C4-2B (cell line): ENCODE measurements around the gene GALR3.
"Not testable (repeated sequence)": the region's sequence is repeated elsewhere in the genome, so short reads cannot be mapped to it uniquely, and the experiment has no call there.

Experiments
- CTCF ChIP-seq: fragments of 450-650 bp; conservative IDR thresholded peaks from 2 replicates; pipeline ENCODE4 v1.5.1; 2017; ENCODE audit warnings: mild to moderate bottlenecking
- ZFX ChIP-seq: fragments of 450-650 bp; IDR thresholded peaks from 2 replicates; pipeline ENCODE4 v1.6.1; 2017

DNA sequence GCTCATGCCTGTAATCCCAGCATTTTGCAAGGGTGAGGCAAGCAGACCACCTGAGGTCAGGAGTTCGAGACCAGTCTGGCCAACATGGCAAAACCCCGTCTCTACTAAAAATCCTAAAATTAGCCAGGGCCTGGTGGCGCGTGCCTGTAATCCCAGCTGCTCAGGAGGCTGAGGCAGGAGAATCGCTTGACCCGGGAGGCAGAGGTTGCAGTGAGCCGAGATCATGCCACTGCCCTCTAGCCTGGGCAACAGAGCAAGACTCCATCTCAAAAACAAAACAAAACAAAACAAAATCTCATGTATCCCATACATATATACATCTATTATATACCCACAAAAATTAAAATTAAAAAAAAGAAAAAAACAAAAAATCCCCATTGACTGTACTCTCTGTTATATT lies 25.9 kb upstream of the GALR3 start:
- not testable (repeated sequence) for TF ChIP-seq CTCF, ZFX
